ENCODE data around the gene PDZRN4.

PDZRN4 gene

DNA sequence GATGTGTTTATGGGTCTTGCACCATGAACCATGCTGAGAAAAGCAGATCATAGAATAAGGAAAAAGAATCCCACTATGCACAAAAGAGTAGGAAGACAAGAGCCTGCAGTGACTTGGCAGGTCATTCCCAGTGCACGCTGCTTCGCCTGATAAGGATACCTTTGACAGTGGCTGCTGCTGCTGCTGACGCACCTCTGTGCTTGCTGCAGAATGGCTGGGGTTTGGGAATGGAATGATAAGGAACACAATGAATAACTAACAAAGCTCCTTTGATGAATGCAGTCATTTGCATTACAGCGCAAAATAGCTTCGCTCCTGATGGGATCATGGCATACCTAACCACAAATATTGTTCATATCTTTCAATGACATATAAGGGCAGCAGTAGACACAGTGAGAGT is 278.7 kb downstream of the PDZRN4 start:
- no peak for TF ChIP-seq FOXP2 (optimal IDR thresholded peaks at IDR 0.05; ENCODE audit: borderline replicate concordance, extremely low read depth, extremely low read length, insufficient read depth)
- no peak for TF ChIP-seq TAF1 (IDR thresholded peaks at IDR 0.05; ENCODE audit: borderline replicate concordance, insufficient read depth, low read length)
- TF ChIP-seq SIN3A (IDR thresholded peaks at IDR 0.05; ENCODE audit: borderline replicate concordance, insufficient read depth, low read length), result no peak
- no peak for TF ChIP-seq POLR2AphosphoS5 (IDR thresholded peaks at IDR 0.05; ENCODE audit: low read depth, low read length)
- TF ChIP-seq REST (IDR thresholded peaks at IDR 0.05; ENCODE audit: insufficient read depth in 1 of 2, low read depth in 2 of 2, low read length in 2 of 2), result no peak

DNA sequence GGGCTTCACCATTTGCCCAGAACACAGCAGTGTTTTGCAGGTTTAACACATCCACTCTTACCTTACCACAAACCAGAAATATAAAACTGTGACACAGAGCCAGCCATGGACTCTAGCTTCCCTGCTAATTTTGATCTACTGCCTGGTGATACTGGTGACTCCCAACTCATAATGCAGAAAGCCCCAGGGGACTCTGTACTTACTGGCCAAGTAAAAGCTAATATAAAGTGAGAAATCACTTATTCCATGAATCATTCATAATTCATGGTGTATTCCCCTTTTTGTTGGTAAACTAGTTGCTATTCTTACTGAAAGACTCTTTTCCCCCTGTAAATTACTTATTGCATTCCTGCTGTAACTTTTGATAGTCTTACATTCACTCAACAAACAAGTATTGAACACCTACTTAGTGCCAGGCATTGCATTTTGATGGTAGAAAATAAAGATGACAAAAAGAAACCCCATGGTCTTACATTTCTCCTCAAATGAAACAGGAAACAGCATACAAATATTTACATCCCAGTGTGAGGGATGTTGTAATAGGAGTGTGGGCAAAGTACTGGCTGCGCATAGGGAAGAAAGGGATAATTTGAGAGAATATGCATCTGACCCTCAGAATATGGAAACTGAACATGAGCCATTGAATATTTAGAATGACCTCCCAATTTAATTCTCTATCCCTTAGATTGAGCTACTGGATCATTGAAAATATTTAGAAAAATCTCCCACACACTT is 279.6 kb downstream of the PDZRN4 start:
- TF ChIP-seq POLR2AphosphoS5 (IDR thresholded peaks at IDR 0.05; ENCODE audit: low read depth, low read length) (no peak), REST (IDR thresholded peaks at IDR 0.05; ENCODE audit: insufficient read depth in 1 of 2, low read depth in 2 of 2, low read length in 2 of 2) (no peak), FOXP2 (optimal IDR thresholded peaks at IDR 0.05; ENCODE audit: borderline replicate concordance, extremely low read depth, extremely low read length, insufficient read depth) (no peak), SIN3A (IDR thresholded peaks at IDR 0.05; ENCODE audit: borderline replicate concordance, insufficient read depth, low read length) (no peak), TAF1 (IDR thresholded peaks at IDR 0.05; ENCODE audit: borderline replicate concordance, insufficient read depth, low read length) (no peak)

GRCh38 chr12:41468341-41468740 is 280.2 kb downstream of the PDZRN4 start:
- no peak for TF ChIP-seq REST (IDR thresholded peaks at IDR 0.05; ENCODE audit: insufficient read depth in 1 of 2, low read depth in 2 of 2, low read length in 2 of 2)
- no peak for TF ChIP-seq TAF1 (IDR thresholded peaks at IDR 0.05; ENCODE audit: borderline replicate concordance, insufficient read depth, low read length)
- TF ChIP-seq SIN3A (IDR thresholded peaks at IDR 0.05; ENCODE audit: borderline replicate concordance, insufficient read depth, low read length), result no peak
- no peak for TF ChIP-seq POLR2AphosphoS5 (IDR thresholded peaks at IDR 0.05; ENCODE audit: low read depth, low read length)
- TF ChIP-seq FOXP2 (optimal IDR thresholded peaks at IDR 0.05; ENCODE audit: borderline replicate concordance, extremely low read depth, extremely low read length, insufficient read depth), result no peak

DNA sequence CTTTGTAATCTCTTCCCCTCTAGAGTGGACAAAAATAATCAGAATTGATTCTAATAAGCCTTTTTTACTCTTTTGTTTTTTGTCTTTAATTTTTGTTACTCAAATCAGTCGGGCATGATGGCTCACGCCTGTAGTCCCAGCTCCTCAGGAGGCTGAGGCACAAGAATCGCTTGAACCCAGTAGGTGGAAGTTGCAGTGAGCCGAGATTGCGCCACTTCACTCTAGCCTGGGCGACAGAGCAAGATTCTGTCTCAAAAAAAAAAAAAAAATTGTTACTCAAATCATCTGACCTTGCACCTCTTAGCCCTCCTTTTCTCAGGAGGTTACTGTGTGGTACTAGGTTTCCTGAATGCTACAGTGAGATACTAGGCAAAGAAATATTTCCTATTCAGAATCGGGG is 280.6 kb downstream of the PDZRN4 start:
- TF ChIP-seq POLR2AphosphoS5 (IDR thresholded peaks at IDR 0.05; ENCODE audit: low read depth, low read length), result no peak

GRCh38 chr12:41473441-41473840 is 285.3 kb downstream of the PDZRN4 start:
- no peak for TF ChIP-seq TAF1 (IDR thresholded peaks at IDR 0.05; ENCODE audit: borderline replicate concordance, insufficient read depth, low read length)
- TF ChIP-seq POLR2AphosphoS5 (IDR thresholded peaks at IDR 0.05; ENCODE audit: low read depth, low read length), result no peak
- TF ChIP-seq REST (IDR thresholded peaks at IDR 0.05; ENCODE audit: insufficient read depth in 1 of 2, low read depth in 2 of 2, low read length in 2 of 2), result no peak
- TF ChIP-seq FOXP2 (optimal IDR thresholded peaks at IDR 0.05; ENCODE audit: borderline replicate concordance, extremely low read depth, extremely low read length, insufficient read depth), result no peak
- no peak for TF ChIP-seq SIN3A (IDR thresholded peaks at IDR 0.05; ENCODE audit: borderline replicate concordance, insufficient read depth, low read length)

All from PFSK-1 (cell line).